ENCODE measurements around the gene MAPK8IP3. TPM values are rescaled to one million over a fixed set of nuclear protein-coding genes. Genes with fewer than 3 reads are reported as not detected.

The MAPK8IP3 gene
- total RNA-seq, 1 donor from 2014 or later = 37.5 TPM

DNA sequence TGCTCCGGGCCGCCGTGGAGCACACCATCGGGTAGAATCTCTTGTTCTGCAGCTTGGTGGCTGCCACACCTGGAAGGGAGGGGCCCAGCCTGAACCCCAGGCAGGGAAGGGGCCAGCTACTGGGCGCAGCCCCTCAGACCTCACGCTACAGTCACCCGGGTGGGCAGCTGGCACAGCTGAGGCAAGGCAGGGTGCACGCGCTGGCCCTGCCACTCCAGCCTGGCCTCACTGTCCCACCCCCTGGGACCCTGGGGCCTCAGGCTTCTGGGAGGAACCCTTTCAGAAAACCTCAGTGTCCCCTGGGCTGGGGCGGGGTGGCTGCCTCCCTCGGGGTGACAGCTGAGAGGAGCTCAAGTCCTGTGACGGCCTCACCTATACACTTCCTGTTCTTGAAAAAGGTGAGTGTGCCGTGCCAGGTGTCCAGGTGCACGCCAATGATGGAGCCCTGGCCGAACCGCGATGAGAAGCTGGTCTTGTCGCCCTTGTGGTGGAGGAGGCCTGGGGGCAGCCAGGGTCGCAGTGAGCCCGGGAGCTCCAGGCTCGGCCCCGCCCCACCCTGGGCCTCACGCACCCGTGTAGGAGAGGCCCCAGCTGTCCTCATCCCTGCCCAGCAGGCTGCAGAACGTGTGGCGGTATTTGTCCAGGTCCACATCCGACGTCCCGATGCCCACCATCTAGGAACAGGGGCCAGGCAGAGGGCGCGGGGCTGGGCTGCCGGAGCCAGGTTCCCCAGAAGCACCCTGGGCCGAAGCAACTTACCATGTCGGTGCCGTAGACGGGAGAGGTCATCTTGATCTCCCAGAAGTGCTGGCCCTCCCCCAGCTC is 71.6 kb downstream of the MAPK8IP3 start:
- no peak overlapping the region for H3K4me3 ChIP-seq (ENCODE audit: low read depth, low read length)
- DNase-seq (ENCODE audit: low read depth) = no peak
- TF ChIP-seq, protein P1, sequence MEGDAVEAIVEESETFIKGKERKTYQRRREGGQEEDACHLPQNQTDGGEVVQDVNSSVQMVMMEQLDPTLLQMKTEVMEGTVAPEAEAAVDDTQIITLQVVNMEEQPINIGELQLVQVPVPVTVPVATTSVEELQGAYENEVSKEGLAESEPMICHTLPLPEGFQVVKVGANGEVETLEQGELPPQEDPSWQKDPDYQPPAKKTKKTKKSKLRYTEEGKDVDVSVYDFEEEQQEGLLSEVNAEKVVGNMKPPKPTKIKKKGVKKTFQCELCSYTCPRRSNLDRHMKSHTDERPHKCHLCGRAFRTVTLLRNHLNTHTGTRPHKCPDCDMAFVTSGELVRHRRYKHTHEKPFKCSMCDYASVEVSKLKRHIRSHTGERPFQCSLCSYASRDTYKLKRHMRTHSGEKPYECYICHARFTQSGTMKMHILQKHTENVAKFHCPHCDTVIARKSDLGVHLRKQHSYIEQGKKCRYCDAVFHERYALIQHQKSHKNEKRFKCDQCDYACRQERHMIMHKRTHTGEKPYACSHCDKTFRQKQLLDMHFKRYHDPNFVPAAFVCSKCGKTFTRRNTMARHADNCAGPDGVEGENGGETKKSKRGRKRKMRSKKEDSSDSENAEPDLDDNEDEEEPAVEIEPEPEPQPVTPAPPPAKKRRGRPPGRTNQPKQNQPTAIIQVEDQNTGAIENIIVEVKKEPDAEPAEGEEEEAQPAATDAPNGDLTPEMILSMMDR (conservative IDR thresholded peaks at IDR 0.05; ENCODE audit: low read depth, low read length) = no peak

DNA sequence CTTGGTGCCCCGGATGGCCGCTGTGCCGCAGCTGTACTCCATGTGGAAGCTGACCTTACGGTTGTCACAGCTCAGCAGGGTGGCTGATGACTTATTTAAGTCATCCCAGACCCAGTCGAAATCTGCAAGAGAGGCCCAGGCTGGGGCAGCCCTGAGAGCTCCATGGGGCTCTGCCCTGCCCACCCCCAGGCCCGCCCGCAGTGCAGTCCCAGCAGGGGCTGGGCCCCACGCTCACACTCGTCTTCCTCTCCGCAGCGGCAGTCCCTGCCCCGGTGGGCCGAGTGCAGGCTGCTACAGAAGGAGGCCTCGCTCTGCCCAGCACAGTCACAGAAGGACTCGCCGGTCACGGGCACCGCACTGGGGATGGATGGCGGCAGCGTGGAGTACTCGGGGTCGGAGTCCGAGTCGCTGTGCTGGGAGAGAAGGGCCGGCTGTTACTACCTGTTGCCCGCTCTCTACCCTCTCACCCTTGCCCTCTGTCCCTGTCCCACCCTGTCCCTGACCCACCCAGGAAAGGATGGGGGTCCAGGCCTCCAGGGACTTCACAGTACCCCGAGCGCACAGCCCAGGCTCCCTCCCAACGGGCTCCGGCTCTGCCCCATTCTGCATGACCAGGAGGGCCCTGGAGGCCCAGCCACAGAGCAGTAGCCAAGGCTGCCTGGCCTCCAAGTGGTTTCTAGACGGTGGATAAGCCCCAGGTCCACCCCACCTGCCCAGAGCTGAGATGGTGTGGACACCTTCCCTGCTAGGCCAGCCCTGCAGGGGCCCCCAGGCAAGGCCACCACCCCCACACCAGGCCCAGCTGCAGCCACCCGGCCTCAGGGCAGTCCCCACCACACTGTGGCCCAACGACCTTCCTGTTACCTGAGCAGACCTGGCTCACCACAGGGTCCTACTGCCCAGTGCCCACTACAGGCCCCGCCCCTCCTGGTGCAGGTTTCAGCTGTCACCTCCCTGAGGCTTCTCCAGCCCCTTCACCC is 72.5 kb downstream of the MAPK8IP3 start:
- H3K4me3 ChIP-seq (ENCODE audit: low read depth, low read length) = no peak overlapping the region
- TF ChIP-seq, protein P1 (conservative IDR thresholded peaks at IDR 0.05; ENCODE audit: low read depth, low read length) = no peak
- DNase-seq (ENCODE audit: low read depth) = no peak

DNA sequence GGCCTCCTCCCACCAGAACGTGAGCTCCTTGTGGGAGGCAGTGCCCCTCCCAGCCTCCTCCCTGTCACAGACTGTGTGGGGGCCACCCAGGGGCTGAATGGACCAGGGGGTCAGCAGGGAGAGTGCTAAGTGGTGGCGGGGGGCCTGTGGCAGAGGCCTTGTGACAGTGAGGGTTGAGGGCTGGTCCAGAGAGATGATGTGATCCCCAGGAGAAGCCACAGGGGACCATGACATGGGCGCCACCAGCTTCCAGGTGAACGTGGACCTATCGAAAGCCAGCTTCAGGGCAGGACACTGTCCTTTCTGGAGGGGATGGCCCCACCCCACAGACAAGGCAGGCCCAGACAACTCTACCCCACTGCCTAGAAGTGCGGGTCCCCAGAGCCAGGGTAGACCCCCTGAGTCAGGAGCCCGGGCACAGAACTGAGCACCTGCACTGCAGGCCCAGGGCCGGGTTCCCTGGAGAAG is 73.3 kb downstream of the MAPK8IP3 start:
- TF ChIP-seq, protein P1 (conservative IDR thresholded peaks at IDR 0.05; ENCODE audit: low read depth, low read length) = no peak
- no peak overlapping the region for H3K4me3 ChIP-seq (ENCODE audit: low read depth, low read length)
- DNase-seq (ENCODE audit: low read depth) = no peak

DNA sequence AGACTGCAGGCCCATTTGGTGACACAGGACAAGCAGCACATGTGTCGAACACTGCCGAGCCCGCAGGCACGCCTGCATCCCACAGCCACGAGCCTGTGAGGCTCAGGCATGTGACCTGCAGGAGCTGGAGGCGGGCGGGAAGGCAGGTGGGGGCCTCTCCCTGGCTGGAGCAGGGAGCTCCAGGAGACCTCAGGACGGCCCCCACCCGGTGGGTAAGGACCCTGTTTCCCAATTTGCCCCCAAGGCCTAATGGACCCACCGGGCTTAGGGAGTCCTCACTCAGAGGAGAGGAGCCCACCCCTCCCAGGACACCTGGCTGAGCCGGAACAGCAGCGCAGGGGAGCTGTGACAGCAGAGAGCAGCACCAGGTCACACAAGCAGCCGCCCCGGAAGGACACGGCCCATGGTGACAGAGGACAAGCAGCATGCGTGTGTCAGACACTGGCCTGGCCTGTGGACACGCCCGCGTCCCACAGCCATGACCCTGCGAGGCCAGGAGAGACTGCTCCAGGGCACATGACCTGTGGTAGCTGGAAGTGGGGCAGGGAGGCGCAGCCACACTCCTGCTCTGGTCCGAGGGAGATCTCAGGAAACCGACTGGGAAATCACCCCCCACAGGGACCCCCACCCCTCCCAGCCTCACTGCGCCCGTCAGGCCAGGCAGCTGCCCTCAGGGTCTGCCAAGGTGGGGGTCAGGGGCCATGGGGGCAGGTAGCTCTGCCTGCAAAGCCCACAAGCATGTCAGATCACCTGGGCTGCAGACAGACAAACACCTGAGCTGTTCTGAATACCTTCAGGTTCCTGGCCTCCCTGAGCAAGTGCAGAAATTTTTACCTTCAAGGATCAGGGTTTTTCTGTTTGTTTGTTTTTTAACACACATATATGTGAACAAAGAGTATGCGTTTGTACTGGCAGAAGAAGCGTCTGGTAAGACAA is 74.0 kb downstream of the MAPK8IP3 start:
- TF ChIP-seq, protein P1 (conservative IDR thresholded peaks at IDR 0.05; ENCODE audit: low read depth, low read length) = no peak
- no peak for DNase-seq (ENCODE audit: low read depth)
- no peak overlapping the region for H3K4me3 ChIP-seq (ENCODE audit: low read depth, low read length)

DNA sequence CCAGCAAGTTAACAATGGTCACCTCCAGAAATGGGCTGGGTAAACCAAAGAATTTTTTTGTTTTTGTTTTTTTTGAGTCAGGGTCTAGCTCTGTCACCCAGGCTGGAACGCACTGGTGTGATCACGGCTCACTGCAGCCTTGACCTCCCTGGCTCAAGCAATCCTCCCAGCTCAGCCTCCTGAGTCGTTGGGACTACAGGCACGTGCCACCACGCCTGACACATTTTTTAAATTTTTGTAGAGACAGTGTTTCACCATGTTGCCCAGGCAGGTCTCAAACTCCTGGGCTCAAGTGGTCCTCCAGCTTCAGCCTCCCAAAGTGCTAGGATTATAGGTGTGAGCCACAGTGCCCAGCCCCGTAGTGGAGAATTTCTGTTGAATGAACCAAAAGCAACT is 74.7 kb downstream of the MAPK8IP3 start:
- peak overlapping the region; percentile 85 for H3K4me3 ChIP-seq (ENCODE audit: low read depth, low read length)
- DNase-seq (ENCODE audit: low read depth) = no peak
- TF ChIP-seq, protein P1 (conservative IDR thresholded peaks at IDR 0.05; ENCODE audit: low read depth, low read length) = no peak

DNA sequence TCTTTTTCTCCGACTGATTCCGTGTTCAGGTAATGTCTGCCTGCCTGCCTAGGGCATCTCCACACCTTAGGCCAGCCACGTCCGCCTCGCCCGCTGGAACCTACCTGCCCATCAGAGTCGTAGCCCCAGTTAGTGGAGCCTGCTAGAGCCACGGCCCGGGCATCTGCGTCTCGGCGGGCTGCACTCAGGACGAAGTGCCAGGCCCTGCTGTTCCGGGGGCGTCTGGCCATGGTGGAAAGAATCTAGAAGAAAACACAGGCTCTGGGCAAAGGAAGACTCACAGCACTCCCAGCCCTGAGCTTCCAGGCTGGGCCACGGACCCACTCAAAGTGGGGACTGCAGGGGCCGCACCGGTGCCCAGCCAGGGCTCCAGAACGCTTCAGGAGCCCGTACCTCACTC is 75.3 kb downstream of the MAPK8IP3 start:
- TF ChIP-seq, protein P1 (conservative IDR thresholded peaks at IDR 0.05; ENCODE audit: low read depth, low read length) = no peak
- H3K4me3 ChIP-seq (ENCODE audit: low read depth, low read length) = peak overlapping the region; percentile 85
- no peak for DNase-seq (ENCODE audit: low read depth)

Data from epithelial cell of proximal tubule (primary cell).